Fibroblast of mammary gland (primary cell): ENCODE results near the gene THEM4.

ENCODE experiments used
- DNase-seq: peaks from one replicate; pipeline ENCODE4 v3.0.0-alpha.2; 2010; ENCODE audit warnings: low read depth
- H3K4me3 ChIP-seq: 2 replicates; pipeline ENCODE4 v1.5.1; 2011; ENCODE audit warnings: low read depth, mild to moderate bottlenecking, low read length, moderate library complexity; ENCODE audit not compliant: control insufficient read depth
- TF ChIP-seq, protein P1 (sequence below): conservative IDR thresholded peaks from 2 replicates; pipeline ENCODE4 v1.5.1; 2011; ENCODE audit warnings: low read depth, low read length, inconsistent platforms; ENCODE audit not compliant: control insufficient read depth, insufficient read depth

The THEM4 gene

DNA sequence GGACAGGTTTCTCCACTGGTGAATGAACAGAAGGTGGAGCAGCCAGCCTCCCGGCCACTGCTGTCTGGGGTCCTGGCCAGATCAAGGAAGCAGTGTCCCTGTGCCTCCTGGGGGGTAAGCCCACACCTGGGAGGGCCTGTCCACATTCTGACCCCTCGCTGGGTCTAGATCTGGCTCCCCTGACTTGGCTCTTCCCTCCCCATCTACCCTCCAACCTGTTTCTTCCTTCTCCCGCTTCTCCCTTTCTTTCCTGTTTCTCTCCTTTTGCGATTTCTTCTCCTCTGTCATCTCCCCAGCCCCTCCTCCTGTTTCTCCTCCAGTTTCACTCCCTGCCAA lies 78.1 kb downstream of the THEM4 start:
- no peak overlapping the region for H3K4me3 ChIP-seq
- TF ChIP-seq, protein P1, sequence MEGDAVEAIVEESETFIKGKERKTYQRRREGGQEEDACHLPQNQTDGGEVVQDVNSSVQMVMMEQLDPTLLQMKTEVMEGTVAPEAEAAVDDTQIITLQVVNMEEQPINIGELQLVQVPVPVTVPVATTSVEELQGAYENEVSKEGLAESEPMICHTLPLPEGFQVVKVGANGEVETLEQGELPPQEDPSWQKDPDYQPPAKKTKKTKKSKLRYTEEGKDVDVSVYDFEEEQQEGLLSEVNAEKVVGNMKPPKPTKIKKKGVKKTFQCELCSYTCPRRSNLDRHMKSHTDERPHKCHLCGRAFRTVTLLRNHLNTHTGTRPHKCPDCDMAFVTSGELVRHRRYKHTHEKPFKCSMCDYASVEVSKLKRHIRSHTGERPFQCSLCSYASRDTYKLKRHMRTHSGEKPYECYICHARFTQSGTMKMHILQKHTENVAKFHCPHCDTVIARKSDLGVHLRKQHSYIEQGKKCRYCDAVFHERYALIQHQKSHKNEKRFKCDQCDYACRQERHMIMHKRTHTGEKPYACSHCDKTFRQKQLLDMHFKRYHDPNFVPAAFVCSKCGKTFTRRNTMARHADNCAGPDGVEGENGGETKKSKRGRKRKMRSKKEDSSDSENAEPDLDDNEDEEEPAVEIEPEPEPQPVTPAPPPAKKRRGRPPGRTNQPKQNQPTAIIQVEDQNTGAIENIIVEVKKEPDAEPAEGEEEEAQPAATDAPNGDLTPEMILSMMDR, result no peak
- no peak for DNase-seq

DNA sequence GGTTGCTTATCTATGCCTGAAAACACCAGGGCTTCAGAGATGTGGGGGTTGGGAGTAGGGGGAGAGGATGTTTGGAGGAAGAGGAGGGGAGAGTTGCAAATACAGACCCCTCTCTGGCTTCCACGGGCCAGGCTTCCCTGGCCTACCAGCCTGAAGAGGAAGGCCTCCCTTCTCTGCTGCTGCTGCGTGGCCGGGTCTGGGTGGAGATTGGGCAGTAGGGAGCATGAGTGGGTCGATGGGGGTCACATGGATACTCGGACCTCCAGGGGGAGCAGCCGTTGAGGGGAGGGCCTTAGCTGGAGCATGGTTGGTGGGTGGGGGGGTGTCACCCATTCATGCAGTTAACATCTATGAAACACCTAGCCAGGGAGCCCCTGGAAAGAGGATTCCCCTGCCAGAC lies 79.3 kb downstream of the THEM4 start:
- no peak for DNase-seq
- no peak overlapping the region for H3K4me3 ChIP-seq
- TF ChIP-seq, protein P1, result no peak

DNA sequence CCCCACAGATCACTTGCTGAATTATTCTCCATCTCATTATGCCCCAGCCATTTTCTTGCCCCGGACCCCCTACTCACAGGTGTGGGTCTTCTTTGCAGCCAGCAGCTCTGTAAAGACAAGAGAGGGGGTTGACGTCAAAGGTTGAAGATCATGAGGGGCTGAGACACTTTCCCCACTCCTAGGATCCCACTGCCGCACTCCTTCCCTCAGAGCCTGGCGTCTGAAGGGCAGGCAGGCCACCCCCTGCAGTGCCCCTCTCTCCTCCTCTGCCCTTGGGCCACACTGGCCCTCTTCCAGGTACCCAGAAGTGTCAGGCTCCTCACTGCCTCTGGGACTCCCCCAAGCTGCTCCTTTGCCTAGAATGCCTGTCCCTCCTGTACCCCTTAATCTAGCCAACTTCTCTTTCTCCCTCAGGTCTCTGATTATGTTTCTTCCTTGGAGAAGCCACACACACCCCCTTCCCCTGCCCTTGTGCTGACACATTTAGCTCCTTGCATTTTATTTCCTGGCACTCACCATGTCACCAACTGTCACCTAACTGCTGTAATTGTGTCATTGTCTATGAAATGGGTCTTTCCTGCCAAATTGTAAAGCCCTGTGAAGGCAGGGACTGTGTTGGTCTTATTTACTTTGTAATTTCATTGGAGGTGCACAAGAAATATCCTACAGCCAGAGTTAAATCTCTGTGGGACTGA lies 79.8 kb downstream of the THEM4 start:
- no peak overlapping the region for H3K4me3 ChIP-seq
- no peak for DNase-seq
- TF ChIP-seq, protein P1, result no peak

DNA sequence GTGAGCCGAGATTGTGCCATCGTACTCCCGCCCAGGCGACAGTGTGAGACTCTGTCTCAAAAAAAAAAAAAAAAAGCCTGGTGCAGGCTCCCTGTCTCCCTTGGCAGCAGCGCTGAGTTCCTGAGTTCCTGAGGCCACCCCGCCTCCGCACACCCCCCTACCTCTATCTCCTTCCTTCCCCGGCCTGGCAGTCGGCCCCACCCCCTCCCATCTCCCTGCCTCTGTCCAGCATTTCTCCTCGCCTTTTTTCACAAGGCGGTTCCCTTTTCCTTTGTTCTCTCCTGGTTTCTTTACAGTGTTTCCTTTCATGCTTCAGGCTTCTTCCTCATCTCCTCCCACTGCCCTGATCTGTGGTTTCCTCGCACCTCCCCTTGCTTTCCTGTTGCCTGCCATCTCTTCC lies 80.4 kb downstream of the THEM4 start:
- DNase-seq, result peak; percentile 23
- H3K4me3 ChIP-seq, result no peak overlapping the region
- TF ChIP-seq, protein P1, result no peak

DNA sequence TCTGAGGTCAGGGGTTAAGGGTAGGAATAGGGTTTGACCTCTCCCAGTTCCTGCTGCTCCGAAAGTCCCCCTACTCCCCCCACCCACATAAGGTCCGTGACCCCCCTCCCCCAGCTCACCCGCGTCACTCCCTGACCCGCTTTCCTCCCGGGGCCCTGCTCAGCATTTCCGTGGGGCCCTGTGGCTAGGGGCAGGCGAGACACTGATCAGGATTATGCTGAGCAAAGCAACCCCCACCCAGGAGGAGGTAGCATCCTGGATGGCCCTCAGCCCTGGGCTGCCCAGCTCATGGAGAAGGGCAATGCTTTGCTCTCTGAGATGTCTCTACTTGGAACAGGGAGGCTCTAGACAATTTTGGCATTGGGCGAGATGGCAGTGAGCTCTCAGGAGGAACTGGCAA lies 81.5 kb downstream of the THEM4 start:
- DNase-seq, result no peak

DNA sequence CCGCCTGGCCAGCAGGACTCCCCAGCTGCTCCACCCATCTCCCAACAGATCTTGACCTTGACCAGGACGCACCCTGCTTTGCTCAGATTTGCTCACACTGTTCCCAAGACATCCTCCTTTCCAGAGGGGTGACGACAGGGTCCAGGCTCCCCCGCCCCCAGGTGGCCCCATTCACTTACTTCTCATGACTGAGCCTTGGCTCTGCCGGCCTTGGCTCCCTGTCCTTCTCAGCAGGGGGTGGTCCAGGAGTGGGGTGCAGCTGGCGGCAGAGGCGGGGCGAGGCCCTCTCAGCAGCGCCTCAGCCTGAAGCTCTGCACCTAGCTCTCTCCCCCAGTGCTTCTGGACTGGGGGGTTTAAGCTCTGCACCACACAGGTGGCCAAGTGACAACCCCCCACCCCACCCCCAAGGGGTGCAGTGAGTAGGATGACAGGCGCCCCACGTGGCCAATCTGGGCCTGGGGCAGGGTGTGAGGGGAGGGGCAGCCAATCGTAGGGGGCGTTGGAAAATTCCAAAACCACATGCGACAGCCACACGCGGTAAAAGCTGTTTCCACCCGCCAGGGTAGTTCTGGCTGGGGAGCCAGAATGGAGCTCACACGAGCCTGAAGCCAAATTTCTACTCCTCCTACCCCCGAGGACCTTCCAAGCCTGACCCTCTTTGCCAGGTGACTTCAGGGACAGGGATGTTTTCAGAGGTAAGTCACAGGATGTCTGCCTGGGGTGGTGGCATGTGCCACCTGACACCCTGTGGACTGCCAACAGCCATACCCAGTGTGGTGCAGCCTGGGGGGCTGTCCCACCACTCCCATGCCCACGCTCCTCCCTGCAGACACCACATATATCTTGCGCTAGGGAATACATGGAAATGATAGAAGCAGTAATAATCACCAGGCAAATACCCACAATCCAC lies 83.3 kb downstream of the THEM4 start:
- H3K4me3 ChIP-seq, result no peak overlapping the region
- no peak for DNase-seq
- TF ChIP-seq, protein P1, result no peak

More for the DNA sequence above, 81.5 kb downstream of the THEM4 start:
- no peak overlapping the region for H3K4me3 ChIP-seq
- TF ChIP-seq, protein P1, result no peak
